ENCODE results near the gene C9orf153. TPM values are rescaled to one million over a fixed set of nuclear protein-coding genes. Genes with fewer than 3 reads are reported as not detected.
"Not testable (repeated sequence)": the region's sequence is repeated elsewhere in the genome, so short reads cannot be mapped to it uniquely, and the experiment has no call there.

The C9orf153 gene
- total RNA-seq, 5 donors from 2014 or later (not counting 1 experiment from before 2014, with no cell fraction given) = 0.38 to 0.90 (median 0.55) TPM; not detected in 1

DNA sequence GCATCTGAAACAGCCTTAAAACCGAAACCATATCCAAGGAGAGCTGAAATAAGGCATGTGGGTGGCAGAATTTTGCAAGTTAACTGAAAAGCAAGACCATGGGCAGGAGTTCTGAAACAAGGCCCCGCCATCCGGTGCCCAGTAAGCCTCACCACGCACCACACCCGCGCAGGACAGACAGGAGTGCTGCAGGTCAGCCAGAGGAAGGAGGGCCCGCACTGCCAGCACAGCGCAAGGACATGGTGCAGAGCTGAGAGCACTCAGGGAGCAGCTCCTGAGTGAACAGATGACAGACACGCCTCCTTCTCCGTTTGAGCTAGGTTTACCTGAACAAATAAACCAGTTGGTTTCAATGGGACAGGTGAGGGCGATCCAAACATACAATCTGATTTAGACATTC lies 39.4 kb upstream of the C9orf153 start:
- ChIA-PET CTCF (no interaction called here), POLR2A (no interaction called here)
- H3K36me3 Mint-ChIP-seq = peaks cover 55% of the 10 kb centered on the region
- H3K4me3 Mint-ChIP-seq = no peak overlapping the region
- ATAC-seq (replicated peaks in 1 of 4) (no peak), DNase-seq (no peak)
- Histone ChIP-seq H3K4me3 (ENCODE audit: control insufficient read depth in 1 of 2, extremely low read depth in 1 of 2, low read length in 1 of 2) (no peak overlapping the region), H3K9me3 (no peaks in the 10 kb centered on the region), H3K27me3 (replicated peaks in 1 of 2; ENCODE audit: control insufficient read depth in 2 of 2, extremely low read depth in 1 of 2, insufficient read depth in 2 of 2, low read length in 1 of 2) (no peaks in the 10 kb centered on the region), H3K27ac (ENCODE audit: low read length) (no peak overlapping the region), H3K4me1 (ENCODE audit: control insufficient read depth in 1 of 2, extremely low read depth in 1 of 2, insufficient read depth in 2 of 2, low read length in 2 of 2) (peaks cover 0 to 5% of the 10 kb centered on the region in 2 experiments), H3K36me3 (ENCODE audit: control insufficient read depth in 2 of 2, extremely low read depth in 1 of 2, insufficient read depth in 1 of 2, low read length in 1 of 2) (peaks cover 6 to 73% of the 10 kb centered on the region in 2 donors)
- no peaks in the 10 kb centered on the region for H3K9me3 Mint-ChIP-seq
- H3K4me1 Mint-ChIP-seq = peaks cover 12 to 33% (median 13%) of the 10 kb centered on the region in 3 donors
- WGBS (ENCODE audit: insufficient coverage) = 88% methylated on average over 10 of the region's 11 CpGs
- H3K27me3 Mint-ChIP-seq = no peaks in the 10 kb centered on the region
- H3K27ac Mint-ChIP-seq = peak overlapping the region in 1 of 2 donors; percentile 61

- POLR2A ChIA-PET; H3K4me3 Mint-ChIP-seq; H3K4me3 ChIP-seq (ENCODE audit: control insufficient read depth in 1 of 2, extremely low read depth in 1 of 2, low read length in 1 of 2); H3K27ac ChIP-seq (ENCODE audit: low read length); H3K9me3 ChIP-seq; H3K4me1 Mint-ChIP-seq; DNase-seq; H3K36me3 ChIP-seq (ENCODE audit: control insufficient read depth in 2 of 2, extremely low read depth in 1 of 2, insufficient read depth in 1 of 2, low read length in 1 of 2); CTCF ChIA-PET; H3K27me3 ChIP-seq (replicated peaks in 1 of 2; ENCODE audit: control insufficient read depth in 2 of 2, extremely low read depth in 1 of 2, insufficient read depth in 2 of 2, low read length in 1 of 2); H3K4me1 ChIP-seq (ENCODE audit: control insufficient read depth in 1 of 2, extremely low read depth in 1 of 2, insufficient read depth in 2 of 2, low read length in 2 of 2); H3K9me3 Mint-ChIP-seq; ATAC-seq (replicated peaks in 1 of 4); H3K27ac Mint-ChIP-seq; H3K27me3 Mint-ChIP-seq: not testable (repeated sequence)
- WGBS (ENCODE audit: insufficient coverage) = 100% methylated on average over 1 of the region's 6 CpGs
- peaks cover 14% of the 10 kb centered on the region for H3K36me3 Mint-ChIP-seq
These were observed 30.9 kb upstream of the C9orf153 start for GRCh38 chr9:86290341-86290740.

- no peak for ATAC-seq (replicated peaks in 1 of 4)
- no peak overlapping the region for H3K27ac ChIP-seq (ENCODE audit: low read length)
- peaks cover 0 to 2% of the 10 kb centered on the region in 2 donors for H3K36me3 ChIP-seq (ENCODE audit: control insufficient read depth in 2 of 2, extremely low read depth in 1 of 2, insufficient read depth in 1 of 2, low read length in 1 of 2)
- ChIA-PET CTCF (no interaction called here), POLR2A (no interaction called here)
- H3K27me3 ChIP-seq (replicated peaks in 1 of 2; ENCODE audit: control insufficient read depth in 2 of 2, extremely low read depth in 1 of 2, insufficient read depth in 2 of 2, low read length in 1 of 2) = no peaks in the 10 kb centered on the region
- H3K27ac Mint-ChIP-seq = no peak overlapping the region
- no peak overlapping the region for H3K4me3 Mint-ChIP-seq
- peaks cover 10% of the 10 kb centered on the region for H3K36me3 Mint-ChIP-seq
- DNase-seq = no peak
- peaks cover 0 to 5% (median 2%) of the 10 kb centered on the region in 3 donors for H3K4me1 Mint-ChIP-seq
- H3K9me3 ChIP-seq = no peaks in the 10 kb centered on the region
- no peaks in the 10 kb centered on the region for H3K27me3 Mint-ChIP-seq
- H3K9me3 Mint-ChIP-seq = no peaks in the 10 kb centered on the region
- H3K4me1 ChIP-seq (ENCODE audit: control insufficient read depth in 1 of 2, extremely low read depth in 1 of 2, insufficient read depth in 2 of 2, low read length in 2 of 2) = peaks cover 0 to under 1% of the 10 kb centered on the region in 2 experiments
- WGBS (ENCODE audit: insufficient coverage) = no CpG with 5 or more reads among the region's 6 CpGs
- no peak overlapping the region for H3K4me3 ChIP-seq (ENCODE audit: control insufficient read depth in 1 of 2, extremely low read depth in 1 of 2, low read length in 1 of 2)
These were observed 29.2 kb upstream of the C9orf153 start for GRCh38 chr9:86288499-86289198.

DNA sequence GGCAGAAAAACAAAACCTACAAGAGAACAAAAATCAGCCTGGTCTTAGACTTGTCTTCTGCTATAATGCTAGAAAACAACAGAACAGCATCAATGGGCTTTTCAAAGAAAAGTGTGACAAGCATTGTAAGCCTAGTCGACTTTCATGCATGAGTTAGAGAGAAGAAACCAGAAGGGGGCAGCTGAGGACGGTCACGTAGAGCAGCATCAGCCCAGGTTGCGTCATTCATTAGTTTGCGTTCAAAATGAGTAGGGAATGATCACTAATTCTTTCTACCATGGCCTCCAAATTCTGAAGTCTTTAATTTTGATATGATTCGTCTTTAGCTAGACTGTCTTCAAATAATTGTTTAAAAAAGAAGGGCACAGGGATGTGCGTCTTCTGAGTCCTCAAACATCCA lies 27.6 kb upstream of the C9orf153 start:
- H3K4me1 ChIP-seq (ENCODE audit: control insufficient read depth in 1 of 2, extremely low read depth in 1 of 2, insufficient read depth in 2 of 2, low read length in 2 of 2) = peaks cover 3 to 9% of the 10 kb centered on the region in 2 experiments
- H3K9me3 ChIP-seq = no peaks in the 10 kb centered on the region
- H3K27me3 ChIP-seq (replicated peaks in 1 of 2; ENCODE audit: control insufficient read depth in 2 of 2, extremely low read depth in 1 of 2, insufficient read depth in 2 of 2, low read length in 1 of 2) = no peaks in the 10 kb centered on the region
- no peaks in the 10 kb centered on the region for H3K27me3 Mint-ChIP-seq
- H3K4me1 Mint-ChIP-seq = peaks cover 9 to 14% (median 11%) of the 10 kb centered on the region in 3 donors
- no peaks in the 10 kb centered on the region for H3K9me3 Mint-ChIP-seq
- H3K4me3 ChIP-seq (ENCODE audit: control insufficient read depth in 1 of 2, extremely low read depth in 1 of 2, low read length in 1 of 2) = no peak overlapping the region
- no peak overlapping the region for H3K4me3 Mint-ChIP-seq
- POLR2A ChIA-PET = no interaction called here
- ATAC-seq (replicated peaks in 1 of 4) = no peak
- peak in 2 of 35 experiments; percentile 22 for DNase-seq
- CTCF ChIA-PET = no interaction called here
- peak overlapping the region in 1 of 2 donors; percentile 30 for H3K27ac Mint-ChIP-seq
- no peak overlapping the region for H3K27ac ChIP-seq (ENCODE audit: low read length)
- 38% methylated on average over 1 of the region's 7 CpGs for WGBS (ENCODE audit: insufficient coverage)
- peaks cover 2% of the 10 kb centered on the region for H3K36me3 Mint-ChIP-seq
- peaks cover 0 to 2% of the 10 kb centered on the region in 2 donors for H3K36me3 ChIP-seq (ENCODE audit: control insufficient read depth in 2 of 2, extremely low read depth in 1 of 2, insufficient read depth in 1 of 2, low read length in 1 of 2)

GRCh38 chr9:86286278-86286677 lies 26.8 kb upstream of the C9orf153 start:
- Histone ChIP-seq H3K36me3 (ENCODE audit: control insufficient read depth in 2 of 2, extremely low read depth in 1 of 2, insufficient read depth in 1 of 2, low read length in 1 of 2) (peaks cover 0 to 2% of the 10 kb centered on the region in 2 donors), H3K4me1 (ENCODE audit: control insufficient read depth in 1 of 2, extremely low read depth in 1 of 2, insufficient read depth in 2 of 2, low read length in 2 of 2) (peaks cover 4 to 13% of the 10 kb centered on the region in 2 experiments), H3K27me3 (replicated peaks in 1 of 2; ENCODE audit: control insufficient read depth in 2 of 2, extremely low read depth in 1 of 2, insufficient read depth in 2 of 2, low read length in 1 of 2) (no peaks in the 10 kb centered on the region), H3K9me3 (no peaks in the 10 kb centered on the region), H3K27ac (ENCODE audit: low read length) (no peak overlapping the region), H3K4me3 (ENCODE audit: control insufficient read depth in 1 of 2, extremely low read depth in 1 of 2, low read length in 1 of 2) (no peak overlapping the region)
- no peaks in the 10 kb centered on the region for H3K9me3 Mint-ChIP-seq
- H3K27me3 Mint-ChIP-seq = no peaks in the 10 kb centered on the region
- DNase-seq (no peak), ATAC-seq (replicated peaks in 1 of 4) (no peak)
- ChIA-PET POLR2A (no interaction called here), CTCF (no interaction called here)
- peaks cover 2% of the 10 kb centered on the region for H3K36me3 Mint-ChIP-seq
- no peak overlapping the region for H3K4me3 Mint-ChIP-seq
- peaks cover 12 to 18% (median 13%) of the 10 kb centered on the region in 3 donors for H3K4me1 Mint-ChIP-seq
- H3K27ac Mint-ChIP-seq = peak overlapping the region; percentile 30 to 46
- 80% methylated on average over 2 of the region's 3 CpGs for WGBS (ENCODE audit: insufficient coverage)

DNA sequence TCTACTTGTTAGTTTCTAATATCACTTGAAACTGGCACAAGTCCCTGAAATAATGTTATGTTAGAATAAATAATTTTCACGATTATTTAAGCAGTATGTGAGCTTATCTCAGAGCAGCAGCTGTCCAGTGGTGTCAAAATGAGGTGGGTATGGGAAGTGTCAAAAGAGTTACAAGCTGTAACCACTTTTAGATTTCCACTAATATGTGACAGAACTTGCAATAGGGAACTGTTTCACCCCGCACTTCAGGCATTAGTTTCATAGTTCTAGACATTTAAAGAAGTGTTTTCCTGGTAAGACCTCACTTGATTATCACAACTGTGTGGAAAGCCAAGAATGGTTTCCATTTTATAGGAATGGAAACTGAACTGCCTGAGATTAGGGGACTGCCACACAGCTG lies 25.8 kb upstream of the C9orf153 start:
- POLR2A ChIA-PET = interaction anchor here in 1 of 2 donors (0.6 kb wide), 1 partner anchor 43 kb away, joined by 3 read pairs; no protein-coding TSS in a partner anchor
- Histone ChIP-seq H3K4me1 (ENCODE audit: control insufficient read depth in 1 of 2, extremely low read depth in 1 of 2, insufficient read depth in 2 of 2, low read length in 2 of 2) (peaks cover 5 to 19% of the 10 kb centered on the region in 2 experiments), H3K9me3 (no peaks in the 10 kb centered on the region), H3K27me3 (replicated peaks in 1 of 2; ENCODE audit: control insufficient read depth in 2 of 2, extremely low read depth in 1 of 2, insufficient read depth in 2 of 2, low read length in 1 of 2) (no peaks in the 10 kb centered on the region), H3K4me3 (ENCODE audit: control insufficient read depth in 1 of 2, extremely low read depth in 1 of 2, low read length in 1 of 2) (no peak overlapping the region), H3K27ac (ENCODE audit: low read length) (no peak overlapping the region), H3K36me3 (ENCODE audit: control insufficient read depth in 2 of 2, extremely low read depth in 1 of 2, insufficient read depth in 1 of 2, low read length in 1 of 2) (peaks cover 0 to under 1% of the 10 kb centered on the region in 2 donors)
- H3K27me3 Mint-ChIP-seq = no peaks in the 10 kb centered on the region
- CTCF ChIA-PET = no interaction called here
- no peak for ATAC-seq (replicated peaks in 1 of 4)
- no peak overlapping the region for H3K4me3 Mint-ChIP-seq
- DNase-seq = no peak
- H3K9me3 Mint-ChIP-seq = no peaks in the 10 kb centered on the region
- peaks cover 5% of the 10 kb centered on the region for H3K36me3 Mint-ChIP-seq
- peak overlapping the region in 1 of 2 donors; percentile 28 for H3K27ac Mint-ChIP-seq
- WGBS (ENCODE audit: insufficient coverage) = no CpG with 5 or more reads among the region's 2 CpGs
- peaks cover 22 to 28% (median 24%) of the 10 kb centered on the region in 3 donors for H3K4me1 Mint-ChIP-seq

Measured in T-cell (primary cell).